ENCODE data around the gene SLC2A14. TPM values are rescaled to one million over a fixed set of nuclear protein-coding genes. Genes with fewer than 3 reads are reported as not detected.
"Not testable (repeated sequence)": the region's sequence is repeated elsewhere in the genome, so short reads cannot be mapped to it uniquely, and the experiment has no call there.

SLC2A14 gene
- total RNA-seq, 4 donors from 2014 or later: not detected

- no peak for TF ChIP-seq POLR2A (IDR thresholded peaks at IDR 0.05)
- no peak for TF ChIP-seq CTCF (IDR thresholded peaks at IDR 0.05)
- H3K27me3 ChIP-seq: peaks cover 0 to 7% (median 0%) of the 10 kb centered on the region in 4 donors
- WGBS, 2 donors: 87 to 89% methylated on average over 12 of the region's 12 CpGs
- H3K9me3 ChIP-seq: no peaks in the 10 kb centered on the region
- DNase-seq: no peak
- H3K27ac ChIP-seq: no peak overlapping the region
- no peaks in the 10 kb centered on the region for H3K36me3 ChIP-seq
- H3K4me3 ChIP-seq: no peak overlapping the region
- peaks cover 0 to 11% (median 3%) of the 10 kb centered on the region in 3 donors for H3K4me1 ChIP-seq
- intact Hi-C loops (cut with DNase I): no loop called here
These were observed 8.0 kb downstream of the SLC2A14 start for GRCh38 chr12:7864601-7865150.

GRCh38 chr12:7862814-7863348, 9.8 kb downstream of the SLC2A14 start:
- peaks cover 0 to 11% (median 3%) of the 10 kb centered on the region in 3 donors for H3K4me1 ChIP-seq
- 70 to 93% methylated on average over 9 to 18 of the region's 20 CpGs for WGBS, 2 donors
- H3K9me3 ChIP-seq; H3K36me3 ChIP-seq; H3K4me3 ChIP-seq; H3K27me3 ChIP-seq; DNase-seq; intact Hi-C loops (cut with DNase I); H3K27ac ChIP-seq: not testable (repeated sequence)

- WGBS, 2 donors: 91 to 100% methylated on average over 6 to 12 of the region's 24 CpGs
- DNase-seq; H3K27me3 ChIP-seq; H3K4me3 ChIP-seq; H3K9me3 ChIP-seq; H3K27ac ChIP-seq; H3K36me3 ChIP-seq; intact Hi-C loops (cut with DNase I): not testable (repeated sequence)
- H3K4me1 ChIP-seq: peaks cover 0 to 11% (median 3%) of the 10 kb centered on the region in 3 donors
These were observed 10.4 kb downstream of the SLC2A14 start for GRCh38 chr12:7862301-7862700.

- intact Hi-C loops (cut with DNase I): loop anchor here (5.0 kb wide), 1 partner anchor 138 kb away; no protein-coding TSS in a partner anchor
- DNase-seq: no peak
- peaks cover 0 to 11% (median 3%) of the 10 kb centered on the region in 3 donors for H3K4me1 ChIP-seq
- no peaks in the 10 kb centered on the region for H3K36me3 ChIP-seq
- H3K9me3 ChIP-seq: no peaks in the 10 kb centered on the region
- TF ChIP-seq POLR2A (IDR thresholded peaks at IDR 0.05) (no peak), CTCF (IDR thresholded peaks at IDR 0.05) (no peak)
- H3K27ac ChIP-seq: no peak overlapping the region
- H3K4me3 ChIP-seq: no peak overlapping the region
- peaks cover 0 to 16% (median 0%) of the 10 kb centered on the region in 4 donors for H3K27me3 ChIP-seq
- 4 to 11% methylated on average over 2 of the region's 2 CpGs for WGBS, 2 donors
These were observed 13.2 kb downstream of the SLC2A14 start for GRCh38 chr12:7859552-7859951.

GRCh38 chr12:7857971-7858370, 14.7 kb downstream of the SLC2A14 start:
- Histone ChIP-seq H3K4me1 (peaks cover 0 to 11% (median 3%) of the 10 kb centered on the region in 3 donors), H3K36me3 (no peaks in the 10 kb centered on the region), H3K27me3 (peaks cover 0 to 25% (median 0%) of the 10 kb centered on the region in 4 donors), H3K4me3 (no peak overlapping the region), H3K9me3 (no peaks in the 10 kb centered on the region), H3K27ac (no peak overlapping the region)
- WGBS, 2 donors: 78 to 83% methylated on average over 3 of the region's 3 CpGs
- intact Hi-C loops (cut with DNase I): loop anchor here (5.0 kb wide), 1 partner anchor 139 kb away; no protein-coding TSS in a partner anchor
- DNase-seq: no peak
- no peak for TF ChIP-seq CTCF (IDR thresholded peaks at IDR 0.05)

- Histone ChIP-seq H3K36me3 (no peaks in the 10 kb centered on the region), H3K27me3 (peaks cover 0 to 28% (median 0%) of the 10 kb centered on the region in 4 donors), H3K4me1 (peaks cover 0 to 11% (median 3%) of the 10 kb centered on the region in 3 donors), H3K9me3 (no peaks in the 10 kb centered on the region), H3K27ac (no peak overlapping the region), H3K4me3 (no peak overlapping the region)
- TF ChIP-seq CTCF (IDR thresholded peaks at IDR 0.05) (no peak), POLR2A (IDR thresholded peaks at IDR 0.05) (no peak)
- intact Hi-C loops (cut with DNase I): loop anchor here (5.0 kb wide), 1 partner anchor 141 kb away; no protein-coding TSS in a partner anchor
- 42 to 54% methylated on average over 6 of the region's 6 CpGs for WGBS, 2 donors
- DNase-seq: no peak
These were observed 16.2 kb downstream of the SLC2A14 start for GRCh38 chr12:7856516-7856915.
